Measurements from ENCODE around the gene TERB2. TPM values are rescaled to one million over a fixed set of nuclear protein-coding genes. Genes with fewer than 3 reads are reported as not detected.
"Not testable (repeated sequence)": the region's sequence is repeated elsewhere in the genome, so short reads cannot be mapped to it uniquely, and the experiment has no call there.

TERB2 gene
- total RNA-seq, 1 donor from 2014 or later: not detected

DNA sequence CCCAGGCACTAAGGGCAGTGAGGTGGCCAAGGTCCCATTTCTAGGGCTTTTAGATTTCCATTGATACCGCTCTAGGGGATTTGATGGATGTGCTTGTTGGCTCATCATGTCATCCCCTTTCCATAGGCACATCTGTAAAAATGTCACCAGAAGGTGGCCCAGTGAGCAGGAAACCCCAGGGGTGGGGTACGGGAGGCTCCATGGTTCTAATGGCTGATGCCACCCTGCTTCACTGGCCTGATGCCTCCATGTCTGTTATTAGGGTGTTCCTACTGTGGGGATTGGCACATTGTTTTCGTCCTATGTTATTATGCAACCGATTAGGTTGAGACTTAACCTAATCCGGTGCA lies 32.4 kb downstream of the TERB2 start:
- DNase-seq; H3K4me3 Mint-ChIP-seq (ENCODE audit: unreplicated experiment); H3K36me3 Mint-ChIP-seq (ENCODE audit: unreplicated experiment); H3K27me3 Mint-ChIP-seq (ENCODE audit: unreplicated experiment); H3K9me3 Mint-ChIP-seq (ENCODE audit: unreplicated experiment); H3K27ac Mint-ChIP-seq (ENCODE audit: unreplicated experiment); H3K4me1 Mint-ChIP-seq (ENCODE audit: low read depth, unreplicated experiment): not testable (repeated sequence)

GRCh38 chr15:44997632-44998031 lies 41.1 kb downstream of the TERB2 start:
- H3K4me1 Mint-ChIP-seq (ENCODE audit: low read depth, unreplicated experiment); H3K36me3 Mint-ChIP-seq (ENCODE audit: unreplicated experiment); H3K9me3 Mint-ChIP-seq (ENCODE audit: unreplicated experiment); DNase-seq; H3K27ac Mint-ChIP-seq (ENCODE audit: unreplicated experiment); H3K27me3 Mint-ChIP-seq (ENCODE audit: unreplicated experiment); H3K4me3 Mint-ChIP-seq (ENCODE audit: unreplicated experiment): not testable (repeated sequence)

- Mint-ChIP-seq H3K4me1 (ENCODE audit: low read depth, unreplicated experiment) (no peaks in the 10 kb centered on the region), H3K27me3 (ENCODE audit: unreplicated experiment) (no peaks in the 10 kb centered on the region), H3K27ac (ENCODE audit: unreplicated experiment) (no peak overlapping the region), H3K36me3 (ENCODE audit: unreplicated experiment) (no peaks in the 10 kb centered on the region), H3K9me3 (ENCODE audit: unreplicated experiment) (no peaks in the 10 kb centered on the region), H3K4me3 (ENCODE audit: unreplicated experiment) (no peak overlapping the region)
- TF ChIP-seq, protein P1, sequence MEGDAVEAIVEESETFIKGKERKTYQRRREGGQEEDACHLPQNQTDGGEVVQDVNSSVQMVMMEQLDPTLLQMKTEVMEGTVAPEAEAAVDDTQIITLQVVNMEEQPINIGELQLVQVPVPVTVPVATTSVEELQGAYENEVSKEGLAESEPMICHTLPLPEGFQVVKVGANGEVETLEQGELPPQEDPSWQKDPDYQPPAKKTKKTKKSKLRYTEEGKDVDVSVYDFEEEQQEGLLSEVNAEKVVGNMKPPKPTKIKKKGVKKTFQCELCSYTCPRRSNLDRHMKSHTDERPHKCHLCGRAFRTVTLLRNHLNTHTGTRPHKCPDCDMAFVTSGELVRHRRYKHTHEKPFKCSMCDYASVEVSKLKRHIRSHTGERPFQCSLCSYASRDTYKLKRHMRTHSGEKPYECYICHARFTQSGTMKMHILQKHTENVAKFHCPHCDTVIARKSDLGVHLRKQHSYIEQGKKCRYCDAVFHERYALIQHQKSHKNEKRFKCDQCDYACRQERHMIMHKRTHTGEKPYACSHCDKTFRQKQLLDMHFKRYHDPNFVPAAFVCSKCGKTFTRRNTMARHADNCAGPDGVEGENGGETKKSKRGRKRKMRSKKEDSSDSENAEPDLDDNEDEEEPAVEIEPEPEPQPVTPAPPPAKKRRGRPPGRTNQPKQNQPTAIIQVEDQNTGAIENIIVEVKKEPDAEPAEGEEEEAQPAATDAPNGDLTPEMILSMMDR (IDR thresholded peaks at IDR 0.05; ENCODE audit: partially characterized antibody, unreplicated experiment): no peak
- DNase-seq: no peak
Observed at GRCh38 chr15:44999105-44999504, 42.6 kb downstream of the TERB2 start.

DNA sequence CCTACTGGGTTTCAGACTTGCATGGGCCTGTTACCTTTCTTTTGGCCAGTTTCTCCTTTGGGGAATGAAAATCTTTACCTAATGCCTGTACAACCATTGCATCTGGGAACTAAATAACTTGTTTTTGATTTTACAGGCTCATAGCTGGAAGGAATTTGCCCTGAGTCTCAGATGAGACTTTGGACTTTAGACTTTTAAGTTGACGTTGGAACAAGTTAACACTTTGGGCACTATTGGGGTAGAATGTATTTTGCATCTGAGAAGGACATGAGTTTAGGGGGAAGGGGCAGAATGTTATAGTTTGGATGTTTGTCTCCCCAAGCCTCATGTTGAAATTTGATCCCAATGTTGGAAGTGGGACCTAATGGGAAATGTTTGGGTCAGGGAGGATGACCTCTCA lies 44.7 kb downstream of the TERB2 start:
- not testable (repeated sequence) for H3K27me3 Mint-ChIP-seq (ENCODE audit: unreplicated experiment); H3K27ac Mint-ChIP-seq (ENCODE audit: unreplicated experiment); H3K4me1 Mint-ChIP-seq (ENCODE audit: low read depth, unreplicated experiment); H3K9me3 Mint-ChIP-seq (ENCODE audit: unreplicated experiment); H3K36me3 Mint-ChIP-seq (ENCODE audit: unreplicated experiment); DNase-seq; H3K4me3 Mint-ChIP-seq (ENCODE audit: unreplicated experiment)

GRCh38 chr15:45003731-45004410 lies 47.4 kb downstream of the TERB2 start:
- not testable (repeated sequence) for H3K4me1 Mint-ChIP-seq (ENCODE audit: low read depth, unreplicated experiment); H3K36me3 Mint-ChIP-seq (ENCODE audit: unreplicated experiment); H3K9me3 Mint-ChIP-seq (ENCODE audit: unreplicated experiment); H3K27ac Mint-ChIP-seq (ENCODE audit: unreplicated experiment); DNase-seq; H3K4me3 Mint-ChIP-seq (ENCODE audit: unreplicated experiment); H3K27me3 Mint-ChIP-seq (ENCODE audit: unreplicated experiment)

DNA sequence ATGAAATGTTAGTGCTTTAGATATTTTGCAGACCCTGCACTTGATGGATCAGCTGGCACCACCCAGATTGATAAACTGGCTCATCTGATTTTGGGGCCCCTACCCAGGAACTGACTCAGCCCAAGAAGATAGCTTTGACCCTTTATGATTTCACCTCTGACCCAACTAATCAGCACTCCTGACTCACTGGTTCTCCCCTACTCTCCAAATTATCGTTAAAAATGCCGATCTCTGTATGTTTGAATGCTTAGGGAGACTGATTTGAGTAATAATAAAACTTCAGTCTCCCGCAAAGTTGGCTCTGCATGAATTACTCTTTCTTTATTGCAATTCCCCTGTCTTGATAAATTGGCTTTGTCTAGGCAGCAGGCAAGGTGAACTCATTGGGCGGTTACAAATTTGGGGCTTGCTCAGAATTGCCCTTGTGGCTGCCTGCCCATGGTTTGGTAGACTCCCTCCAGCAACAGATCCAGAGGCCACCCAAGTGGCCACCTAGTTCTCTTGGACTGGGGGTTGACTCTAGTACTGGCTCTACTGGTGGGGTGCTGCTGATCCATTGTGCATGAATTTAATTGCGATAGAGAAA lies 48.2 kb downstream of the TERB2 start:
- H3K4me1 Mint-ChIP-seq (ENCODE audit: low read depth, unreplicated experiment); H3K9me3 Mint-ChIP-seq (ENCODE audit: unreplicated experiment); H3K4me3 Mint-ChIP-seq (ENCODE audit: unreplicated experiment); H3K27ac Mint-ChIP-seq (ENCODE audit: unreplicated experiment); H3K36me3 Mint-ChIP-seq (ENCODE audit: unreplicated experiment); DNase-seq; H3K27me3 Mint-ChIP-seq (ENCODE audit: unreplicated experiment): not testable (repeated sequence)

DNA sequence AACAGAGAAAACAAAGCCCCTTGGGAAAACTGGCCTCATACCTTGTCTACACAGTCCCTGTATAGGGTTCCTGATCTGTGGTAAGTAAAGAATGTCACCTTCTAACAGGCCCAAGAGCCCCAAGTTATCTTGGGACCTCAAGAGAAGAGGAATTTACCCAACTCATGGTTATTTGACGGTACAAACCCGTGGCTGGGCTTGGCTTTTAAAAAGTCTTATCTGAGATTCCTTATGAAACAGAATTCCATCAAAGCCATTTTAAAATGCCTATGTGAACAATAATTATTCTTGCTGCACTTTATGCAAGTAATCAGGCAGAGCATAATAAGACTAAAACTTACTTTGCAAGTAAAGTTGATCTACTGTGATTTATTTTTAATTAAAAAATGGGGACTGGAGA lies 52.6 kb downstream of the TERB2 start:
- TF ChIP-seq, protein P1 (IDR thresholded peaks at IDR 0.05; ENCODE audit: partially characterized antibody, unreplicated experiment): no peak
- Mint-ChIP-seq H3K4me3 (ENCODE audit: unreplicated experiment) (no peak overlapping the region), H3K9me3 (ENCODE audit: unreplicated experiment) (peaks cover 3% of the 10 kb centered on the region), H3K4me1 (ENCODE audit: low read depth, unreplicated experiment) (no peaks in the 10 kb centered on the region), H3K27ac (ENCODE audit: unreplicated experiment) (no peak overlapping the region), H3K36me3 (ENCODE audit: unreplicated experiment) (peaks cover 10% of the 10 kb centered on the region), H3K27me3 (ENCODE audit: unreplicated experiment) (no peaks in the 10 kb centered on the region)
- DNase-seq: no peak

- H3K4me1 Mint-ChIP-seq (ENCODE audit: low read depth, unreplicated experiment); H3K4me3 Mint-ChIP-seq (ENCODE audit: unreplicated experiment); H3K27ac Mint-ChIP-seq (ENCODE audit: unreplicated experiment); H3K36me3 Mint-ChIP-seq (ENCODE audit: unreplicated experiment); H3K9me3 Mint-ChIP-seq (ENCODE audit: unreplicated experiment); H3K27me3 Mint-ChIP-seq (ENCODE audit: unreplicated experiment); DNase-seq: not testable (repeated sequence)
Observed at GRCh38 chr15:45015114-45015513, 58.6 kb downstream of the TERB2 start.

GRCh38 chr15:45020222-45020900 lies 63.9 kb downstream of the TERB2 start:
- not testable (repeated sequence) for H3K27ac Mint-ChIP-seq (ENCODE audit: unreplicated experiment); DNase-seq; H3K36me3 Mint-ChIP-seq (ENCODE audit: unreplicated experiment); H3K9me3 Mint-ChIP-seq (ENCODE audit: unreplicated experiment); H3K4me3 Mint-ChIP-seq (ENCODE audit: unreplicated experiment); H3K4me1 Mint-ChIP-seq (ENCODE audit: low read depth, unreplicated experiment)
- peaks cover 10% of the 10 kb centered on the region for H3K27me3 Mint-ChIP-seq (ENCODE audit: unreplicated experiment)

- not testable (repeated sequence) for DNase-seq; H3K36me3 Mint-ChIP-seq (ENCODE audit: unreplicated experiment); H3K27ac Mint-ChIP-seq (ENCODE audit: unreplicated experiment); H3K4me3 Mint-ChIP-seq (ENCODE audit: unreplicated experiment); H3K4me1 Mint-ChIP-seq (ENCODE audit: low read depth, unreplicated experiment); H3K9me3 Mint-ChIP-seq (ENCODE audit: unreplicated experiment)
- H3K27me3 Mint-ChIP-seq (ENCODE audit: unreplicated experiment): peaks cover 10% of the 10 kb centered on the region
Observed at GRCh38 chr15:45020901-45021259, 64.4 kb downstream of the TERB2 start.

Measured in glutamatergic neuron (in vitro differentiated cells).